AML-193 (cell line): ENCODE data around the gene PCF11.
"Not testable (repeated sequence)": the region's sequence is repeated elsewhere in the genome, so short reads cannot be mapped to it uniquely, and the experiment has no call there.

ENCODE experiments used
- DNase-seq, 2 experiments: peaks; one replicate each; lab custom pipeline; 2025; lab: John Stamatoyannopoulos, UW

Gene PCF11, protein sequence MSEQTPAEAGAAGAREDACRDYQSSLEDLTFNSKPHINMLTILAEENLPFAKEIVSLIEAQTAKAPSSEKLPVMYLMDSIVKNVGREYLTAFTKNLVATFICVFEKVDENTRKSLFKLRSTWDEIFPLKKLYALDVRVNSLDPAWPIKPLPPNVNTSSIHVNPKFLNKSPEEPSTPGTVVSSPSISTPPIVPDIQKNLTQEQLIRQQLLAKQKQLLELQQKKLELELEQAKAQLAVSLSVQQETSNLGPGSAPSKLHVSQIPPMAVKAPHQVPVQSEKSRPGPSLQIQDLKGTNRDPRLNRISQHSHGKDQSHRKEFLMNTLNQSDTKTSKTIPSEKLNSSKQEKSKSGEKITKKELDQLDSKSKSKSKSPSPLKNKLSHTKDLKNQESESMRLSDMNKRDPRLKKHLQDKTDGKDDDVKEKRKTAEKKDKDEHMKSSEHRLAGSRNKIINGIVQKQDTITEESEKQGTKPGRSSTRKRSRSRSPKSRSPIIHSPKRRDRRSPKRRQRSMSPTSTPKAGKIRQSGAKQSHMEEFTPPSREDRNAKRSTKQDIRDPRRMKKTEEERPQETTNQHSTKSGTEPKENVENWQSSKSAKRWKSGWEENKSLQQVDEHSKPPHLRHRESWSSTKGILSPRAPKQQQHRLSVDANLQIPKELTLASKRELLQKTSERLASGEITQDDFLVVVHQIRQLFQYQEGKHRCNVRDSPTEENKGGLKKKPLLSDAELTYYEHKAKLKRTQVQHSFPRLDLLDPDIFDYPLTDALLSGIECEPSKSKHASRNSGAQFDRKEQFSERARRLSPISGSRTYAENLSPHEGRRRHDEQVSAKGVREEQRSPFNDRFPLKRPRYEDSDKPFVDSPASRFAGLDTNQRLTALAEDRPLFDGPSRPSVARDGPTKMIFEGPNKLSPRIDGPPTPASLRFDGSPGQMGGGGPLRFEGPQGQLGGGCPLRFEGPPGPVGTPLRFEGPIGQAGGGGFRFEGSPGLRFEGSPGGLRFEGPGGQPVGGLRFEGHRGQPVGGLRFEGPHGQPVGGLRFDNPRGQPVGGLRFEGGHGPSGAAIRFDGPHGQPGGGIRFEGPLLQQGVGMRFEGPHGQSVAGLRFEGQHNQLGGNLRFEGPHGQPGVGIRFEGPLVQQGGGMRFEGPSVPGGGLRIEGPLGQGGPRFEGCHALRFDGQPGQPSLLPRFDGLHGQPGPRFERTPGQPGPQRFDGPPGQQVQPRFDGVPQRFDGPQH (N-terminal part only)

DNA sequence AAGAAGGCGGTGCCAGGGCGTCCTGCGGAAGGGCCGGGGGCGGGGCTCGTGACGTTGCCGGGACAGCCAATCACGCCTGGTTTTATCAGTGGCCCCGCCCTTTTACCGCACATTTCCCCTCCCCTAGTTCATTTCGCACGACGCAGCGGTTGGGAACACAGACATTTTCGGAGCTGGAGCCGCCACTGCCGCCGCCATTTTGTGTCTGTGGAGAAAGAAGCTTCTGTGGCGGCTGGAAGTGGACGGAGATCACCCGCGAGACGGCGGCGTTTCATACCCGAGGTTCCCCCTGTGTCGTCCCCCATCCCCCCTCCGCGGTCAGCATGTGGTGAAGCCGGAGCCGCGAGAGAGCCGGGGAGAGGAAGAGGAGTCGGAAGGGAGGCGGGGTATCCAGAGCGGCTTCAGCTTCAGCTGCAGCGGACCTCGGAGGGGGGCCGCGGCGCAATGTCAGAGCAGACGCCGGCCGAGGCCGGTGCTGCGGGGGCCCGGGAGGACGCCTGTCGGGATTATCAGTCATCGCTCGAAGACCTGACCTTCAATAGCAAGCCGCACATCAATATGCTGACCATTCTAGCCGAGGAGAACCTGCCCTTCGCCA, at the start of gene PCF11:
Gene PCF11, plus strand, starts transcription at position 136 of the 598 bp plus-strand sequence. Its CDS starts 309 bp downstream, at position 445.
- DNase-seq, result no peak

DNA sequence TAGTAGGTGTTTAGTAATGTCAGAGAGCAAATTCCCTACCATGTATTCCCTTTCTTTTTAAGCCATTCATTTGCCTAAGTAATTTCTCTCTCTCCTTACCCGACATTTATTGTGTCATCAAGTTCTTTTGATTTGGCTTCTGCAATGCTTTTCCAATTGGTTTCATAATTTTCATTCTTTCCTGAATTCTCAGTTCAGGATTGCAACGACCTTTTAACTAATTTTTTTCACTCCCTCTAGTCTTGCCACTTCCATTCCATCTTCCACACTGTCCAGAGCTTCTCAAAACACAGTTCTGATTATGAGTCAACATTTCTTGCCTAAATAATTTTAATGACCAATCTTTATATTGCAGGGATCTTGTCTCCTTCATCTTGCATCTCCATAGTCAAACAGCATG, 44.0 kb upstream of the PCF11 start:
- no peak for DNase-seq

DNA sequence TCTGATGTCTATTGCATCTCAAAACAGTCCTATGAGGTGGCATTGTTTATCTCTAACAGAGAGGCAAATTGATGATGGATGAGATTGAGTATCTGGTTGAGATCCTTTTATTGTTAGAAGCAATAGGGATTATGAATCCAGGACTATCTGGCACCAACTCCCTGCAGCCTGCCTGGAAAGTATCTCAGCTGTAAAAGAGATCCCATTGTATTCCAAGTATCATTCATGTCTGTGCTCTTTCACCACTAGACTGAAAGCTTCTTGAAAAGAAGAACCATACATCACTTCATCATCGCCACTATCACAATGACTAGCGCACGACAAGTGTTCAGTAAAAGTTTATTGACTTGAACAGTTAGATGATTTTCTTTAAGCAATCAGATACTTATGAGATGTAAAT, 41.9 kb upstream of the PCF11 start:
- no peak for DNase-seq

DNA sequence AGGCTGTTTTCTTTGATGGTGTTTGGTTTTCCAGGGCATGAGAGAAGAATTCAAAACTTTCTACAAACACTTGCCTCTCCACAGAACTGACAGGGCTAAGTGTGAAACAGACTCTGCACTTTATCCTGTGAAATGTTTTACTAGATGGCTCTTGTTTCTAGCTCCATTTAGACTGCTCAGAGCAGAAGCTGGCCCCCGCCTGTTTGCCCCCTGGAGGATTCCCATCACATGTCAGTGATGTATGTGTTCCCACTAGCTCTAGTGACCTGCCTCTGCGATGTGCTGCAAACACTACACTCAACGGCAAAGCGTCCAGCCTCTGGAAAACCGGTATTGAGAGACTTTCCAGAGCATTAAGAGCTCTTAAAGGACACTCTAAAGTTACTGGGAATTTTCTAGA, 41.4 kb upstream of the PCF11 start:
- DNase-seq, result no peak

DNA sequence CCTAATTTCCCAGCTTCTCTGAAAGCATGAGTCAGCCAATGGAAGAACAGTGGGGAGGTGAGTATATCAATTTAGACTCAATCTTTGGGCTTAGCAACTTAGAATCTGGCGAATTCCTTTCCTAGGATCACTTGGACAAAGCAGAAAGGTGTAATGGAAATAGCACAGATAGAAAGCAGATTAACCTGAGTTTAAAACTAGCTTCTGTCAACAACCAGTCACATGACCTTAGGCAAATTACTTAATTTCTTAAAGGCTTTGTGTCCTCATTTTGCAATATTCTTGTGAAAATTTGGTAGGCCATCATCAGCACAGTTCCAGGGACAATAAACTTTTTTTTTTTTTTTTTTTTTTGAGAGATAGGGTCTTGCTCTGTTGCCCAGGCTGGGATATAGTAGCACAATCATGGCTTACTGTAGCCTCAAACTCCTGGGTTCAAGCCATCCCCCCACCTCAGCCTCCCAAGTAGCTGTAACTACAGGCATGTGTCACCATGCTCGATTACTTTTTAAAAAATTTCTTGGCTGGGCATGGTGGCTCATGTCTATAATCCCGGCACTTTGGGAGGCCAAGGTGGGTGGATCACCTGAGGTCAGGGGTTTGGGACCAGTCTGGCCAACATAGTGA, 40.8 kb upstream of the PCF11 start:
- DNase-seq, result peak; percentile 9 to 11

DNA sequence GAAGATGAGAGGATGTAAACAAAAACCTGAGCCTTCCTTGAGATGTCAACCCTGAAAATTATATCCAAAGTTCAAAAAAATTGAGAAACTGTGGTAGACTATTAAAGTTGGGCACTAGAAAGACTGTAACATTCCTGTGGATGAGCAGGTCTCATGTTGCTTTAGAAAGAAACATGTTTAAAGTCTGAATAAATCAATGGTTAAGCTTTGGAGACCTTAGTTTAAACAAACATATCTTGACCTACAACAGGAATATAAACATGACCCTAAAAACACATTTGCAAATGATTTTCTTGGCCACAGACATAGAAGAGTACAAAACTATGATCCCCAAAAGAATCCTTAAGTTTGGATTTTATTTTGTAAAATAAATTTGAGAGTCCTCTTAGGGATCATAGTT, 38.1 kb upstream of the PCF11 start:
- DNase-seq, result no peak

DNA sequence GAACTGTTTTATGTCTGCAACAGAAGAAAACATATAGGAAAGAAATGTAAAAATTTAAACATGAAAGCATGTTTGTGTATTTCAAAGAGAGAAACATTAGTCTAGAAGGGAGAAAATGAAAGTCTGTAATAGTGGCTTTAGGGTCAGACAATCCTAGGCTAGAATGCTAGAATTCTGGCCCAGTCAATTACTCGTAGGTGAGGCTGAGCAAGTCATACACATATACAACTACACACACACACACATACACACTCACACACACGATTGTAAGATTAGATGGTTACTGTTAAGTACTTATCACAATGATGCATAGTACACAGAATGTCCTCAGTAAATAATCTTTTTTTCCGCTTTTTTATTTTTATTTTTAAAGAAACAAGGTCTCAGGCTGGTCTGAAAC, 37.7 kb upstream of the PCF11 start:
- no peak for DNase-seq

DNA sequence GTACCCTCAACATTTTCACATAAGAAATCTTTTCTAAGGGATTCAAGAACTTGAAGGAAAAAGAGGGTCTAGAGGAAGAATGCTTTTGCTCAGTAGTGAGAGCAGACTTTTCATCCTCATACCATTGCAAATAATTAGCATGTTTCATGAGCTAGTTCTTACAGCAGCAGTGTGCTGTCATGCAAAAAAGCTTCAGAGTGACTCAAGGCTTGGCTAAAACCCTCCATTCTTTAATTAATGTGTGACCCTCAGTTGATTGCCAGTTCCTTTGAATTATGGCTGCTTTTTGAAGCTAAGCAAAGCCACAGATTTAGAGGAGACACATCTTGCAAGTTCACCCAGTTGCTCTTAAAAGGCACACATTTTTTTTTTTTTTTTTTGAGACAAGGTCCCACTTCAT, 36.6 kb upstream of the PCF11 start:
- no peak for DNase-seq

DNA sequence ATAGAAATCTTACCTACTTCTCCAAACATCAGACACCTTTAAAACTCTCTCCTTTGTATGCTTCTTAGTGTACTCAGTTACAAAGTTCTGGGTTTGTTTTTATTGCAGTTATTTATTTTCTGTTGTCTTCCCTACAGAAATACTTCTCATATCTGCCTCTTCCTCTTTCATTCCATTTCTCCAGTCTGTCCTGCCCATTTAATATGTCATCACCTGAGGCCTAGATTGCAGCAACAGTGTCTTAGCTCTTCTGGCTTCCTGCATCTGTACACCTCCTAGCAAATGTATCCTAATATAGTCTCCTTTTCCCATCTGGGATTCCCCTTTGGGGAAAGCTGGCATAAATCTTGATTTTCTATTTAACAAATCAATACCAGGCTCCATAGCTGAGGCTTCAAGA, 34.9 kb upstream of the PCF11 start:
- peak; percentile 10 to 15 for DNase-seq

DNA sequence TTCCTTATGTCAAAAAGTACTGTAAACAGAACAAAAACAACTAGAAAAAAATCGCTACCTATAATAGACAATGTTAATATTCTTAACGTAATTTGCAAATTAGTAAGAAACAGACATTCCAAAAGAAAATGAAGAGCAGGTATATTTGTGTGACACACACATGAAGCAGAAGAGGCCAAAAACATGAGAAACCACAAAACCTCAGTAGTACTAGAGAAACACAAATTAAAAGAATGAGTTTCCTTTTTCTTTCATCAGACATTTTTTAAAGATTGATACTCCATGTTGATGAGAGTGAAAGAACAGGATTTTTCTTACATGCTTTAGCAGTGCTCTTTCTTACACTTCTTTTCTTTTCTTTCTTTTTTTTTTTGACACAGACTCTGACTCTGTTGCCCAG, 34.2 kb upstream of the PCF11 start:
- DNase-seq, result no peak

DNA sequence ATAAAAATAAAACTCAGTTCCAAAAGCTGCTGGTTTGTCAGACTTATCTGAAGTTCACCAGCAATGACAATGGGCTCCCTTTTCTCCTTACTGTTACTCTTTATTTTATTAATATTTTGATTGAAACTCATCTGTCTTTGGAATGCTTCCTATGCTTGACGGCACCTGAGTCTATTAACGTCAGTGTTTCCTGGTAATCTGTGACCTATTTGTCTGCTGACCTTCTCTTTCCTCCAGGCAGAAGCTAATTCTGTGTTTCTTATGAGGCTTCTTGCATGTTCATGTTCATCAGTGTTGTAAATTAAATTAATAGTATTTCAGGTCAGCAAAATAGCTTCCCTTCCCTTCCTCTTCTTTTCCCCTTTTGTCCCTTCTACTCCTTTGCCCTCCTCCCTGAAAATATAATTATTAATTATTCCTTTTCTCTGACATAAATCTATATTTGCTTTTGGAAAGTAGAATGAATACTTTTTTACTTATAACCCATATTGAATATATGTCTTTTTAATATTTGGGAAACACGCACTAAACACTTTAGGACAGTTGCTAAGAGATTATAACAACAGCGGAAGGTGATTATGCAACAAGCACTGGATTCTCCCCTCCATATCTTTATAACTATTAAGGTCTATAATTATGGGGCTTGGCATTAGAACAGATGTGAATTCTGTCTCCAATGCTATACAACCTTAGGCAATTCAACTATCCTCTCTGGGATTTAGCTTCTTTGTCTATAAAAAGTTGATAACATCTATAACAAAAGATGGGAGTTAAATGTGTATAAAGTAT, 32.1 kb upstream of the PCF11 start:
- no peak for DNase-seq

DNA sequence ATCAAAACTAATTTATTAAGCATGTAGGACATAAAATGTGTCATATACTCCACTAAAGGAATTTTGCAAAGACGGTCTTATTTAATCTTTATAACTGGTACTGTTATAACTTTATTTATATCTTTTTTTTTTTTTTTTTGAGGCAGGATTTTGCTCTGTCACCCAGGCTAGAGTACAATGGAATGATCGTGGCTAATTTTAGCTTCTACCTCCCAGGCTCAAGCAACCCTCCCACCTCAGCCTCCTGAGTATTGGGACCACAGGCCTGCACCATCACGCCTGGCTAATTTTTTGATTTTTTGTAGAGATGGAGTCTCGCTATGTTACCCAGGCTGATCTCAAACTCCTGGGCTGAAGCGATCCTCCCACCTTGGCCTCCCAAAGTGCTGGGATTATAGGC, 31.4 kb upstream of the PCF11 start:
- DNase-seq, result no peak

DNA sequence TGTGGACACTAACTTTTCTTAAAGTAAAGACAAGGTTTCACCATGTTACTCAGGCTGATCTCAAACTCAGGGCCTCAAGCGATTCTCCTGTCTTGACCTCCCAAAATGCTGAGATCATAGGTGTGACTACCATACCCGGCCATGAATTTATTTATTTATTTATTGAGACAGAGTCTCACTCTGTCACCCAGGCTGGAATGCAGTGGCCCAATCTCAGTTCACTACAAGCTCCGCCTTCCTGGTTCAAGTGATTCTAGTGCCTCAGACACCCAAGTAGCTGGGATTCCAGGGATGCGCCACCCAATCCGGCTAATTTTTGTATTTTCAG, 29.7 kb upstream of the PCF11 start:
- DNase-seq, result no peak

DNA sequence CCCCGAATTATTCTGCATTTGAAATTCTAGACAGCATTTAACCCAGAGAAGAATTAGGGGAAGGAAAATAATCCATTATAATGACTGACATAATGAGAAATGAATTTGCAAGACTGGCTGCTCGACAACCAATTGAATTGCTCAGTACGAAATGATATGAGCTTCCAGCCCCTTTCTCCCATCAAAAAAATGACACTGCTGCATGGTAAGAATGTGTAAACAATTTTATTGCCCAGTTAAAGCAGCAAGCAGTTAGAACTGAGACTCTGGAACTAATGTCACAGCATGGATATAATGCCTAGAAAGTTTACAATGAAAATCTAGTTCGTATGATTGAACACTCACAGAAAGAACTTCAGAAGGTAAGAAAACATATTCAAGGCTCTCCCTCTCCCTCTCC, 24.7 kb upstream of the PCF11 start:
- no peak for DNase-seq

DNA sequence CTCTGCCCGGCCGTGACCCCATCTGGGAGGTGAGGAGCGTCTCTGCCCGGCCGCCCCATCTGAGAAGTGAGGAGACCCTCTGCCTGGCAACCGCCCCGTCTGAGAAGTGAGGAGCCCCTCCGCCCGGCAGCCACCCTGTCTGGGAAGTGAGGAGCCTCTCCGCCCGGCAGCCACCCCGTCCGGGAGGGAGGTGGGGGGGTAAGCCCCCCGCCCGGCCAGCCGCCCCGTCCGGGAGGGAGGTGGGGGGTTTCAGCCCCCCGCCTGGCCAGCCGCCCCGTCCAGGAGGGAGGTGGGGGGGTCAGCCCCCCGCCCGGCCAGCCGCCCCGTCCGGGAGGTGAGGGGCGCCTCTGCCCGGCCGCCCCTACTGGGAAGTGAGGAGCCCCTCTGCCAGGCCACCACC, 23.7 kb upstream of the PCF11 start:
- DNase-seq, result not testable (repeated sequence)

DNA sequence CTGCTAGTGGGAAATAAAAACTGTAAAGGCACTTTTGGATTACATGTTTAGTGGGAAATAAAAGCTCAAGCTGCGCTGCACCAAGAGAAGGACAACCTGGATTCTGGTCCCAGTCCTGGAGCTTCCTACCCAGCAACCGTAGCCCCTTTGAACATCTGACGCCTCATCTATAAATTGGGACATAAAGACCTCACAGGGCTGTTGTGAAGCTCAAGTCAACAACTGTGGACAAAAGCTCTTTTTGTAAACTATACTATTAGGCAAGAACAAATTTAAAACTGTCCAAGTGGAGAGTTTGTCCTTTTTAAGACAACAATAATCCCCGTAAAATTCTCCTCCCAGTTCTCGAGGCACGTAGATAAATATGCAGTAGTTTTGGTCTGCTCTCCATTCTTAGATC, 17.6 kb upstream of the PCF11 start:
- no peak for DNase-seq

DNA sequence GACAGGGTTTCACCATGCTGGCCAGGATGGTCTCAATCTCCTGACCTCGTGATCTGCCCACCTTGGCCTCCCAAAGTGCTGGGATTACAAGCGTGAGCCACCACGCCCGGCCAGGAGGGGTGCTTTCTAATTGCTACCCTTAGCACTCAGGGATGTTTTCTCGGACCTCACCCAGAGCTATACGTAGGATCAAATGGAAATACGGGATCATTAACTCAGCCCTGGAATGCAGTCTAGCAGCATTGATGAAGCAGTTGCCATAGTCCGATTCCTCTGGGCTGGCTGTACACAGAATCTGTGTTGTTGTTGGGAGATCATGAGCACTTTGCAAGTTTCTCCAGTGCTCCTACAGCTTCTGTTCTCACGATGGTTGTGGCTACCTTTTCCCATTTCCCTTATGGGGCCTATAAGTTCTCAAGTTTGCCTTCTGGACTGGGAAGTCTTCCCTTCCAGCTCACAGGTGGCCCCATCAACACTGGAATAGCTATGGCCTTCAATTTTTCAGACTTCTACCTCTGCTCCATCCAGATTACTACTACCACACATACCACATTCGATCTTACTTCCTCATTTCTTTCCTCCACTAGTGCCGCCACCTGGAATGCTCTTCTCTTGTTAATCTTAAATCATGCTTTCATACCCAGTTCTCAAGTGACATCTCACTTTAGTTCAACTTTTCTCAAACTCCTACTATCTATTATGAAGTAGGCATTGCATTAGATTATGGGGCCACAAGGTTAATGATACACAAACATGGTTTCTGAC, 16.1 kb upstream of the PCF11 start:
- no peak for DNase-seq

DNA sequence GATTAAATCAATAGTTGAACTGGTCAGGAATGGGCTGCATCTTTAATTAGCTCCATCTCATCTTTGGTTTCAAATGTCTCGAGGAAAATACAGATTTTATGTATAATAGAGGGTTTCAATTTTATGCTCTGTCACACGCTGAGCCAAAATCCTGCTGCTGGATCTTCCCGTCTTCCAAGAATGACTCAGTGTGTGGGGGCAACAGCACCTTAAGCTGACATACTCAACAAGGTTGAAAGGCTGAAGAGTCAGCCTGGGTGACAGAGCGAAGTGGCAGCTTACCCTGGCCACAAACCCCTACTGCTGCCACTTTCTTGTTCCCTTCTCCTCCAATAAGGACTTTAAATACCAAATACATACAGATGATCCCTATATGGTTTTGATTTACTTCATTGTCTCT, 9.0 kb upstream of the PCF11 start:
- DNase-seq, result no peak

DNA sequence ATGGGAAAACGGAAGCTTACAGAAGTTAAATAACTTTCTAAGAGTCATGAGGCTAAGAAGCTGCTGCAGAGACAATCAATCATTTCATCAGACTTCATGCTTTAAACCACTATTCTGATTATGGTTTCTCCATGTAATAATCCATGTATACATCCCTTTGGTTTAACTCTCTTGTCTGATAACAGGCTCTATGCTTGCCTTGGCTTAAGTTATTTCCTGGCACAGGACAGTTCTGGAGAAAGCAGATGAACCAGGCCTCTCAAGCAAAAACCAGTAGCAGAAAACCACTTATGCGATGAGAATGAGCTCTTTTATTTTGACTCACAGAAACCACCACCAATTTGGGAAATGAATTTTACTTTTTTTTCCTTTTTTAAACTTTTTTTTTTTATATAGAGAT, 6.5 kb upstream of the PCF11 start:
- DNase-seq, result no peak

DNA sequence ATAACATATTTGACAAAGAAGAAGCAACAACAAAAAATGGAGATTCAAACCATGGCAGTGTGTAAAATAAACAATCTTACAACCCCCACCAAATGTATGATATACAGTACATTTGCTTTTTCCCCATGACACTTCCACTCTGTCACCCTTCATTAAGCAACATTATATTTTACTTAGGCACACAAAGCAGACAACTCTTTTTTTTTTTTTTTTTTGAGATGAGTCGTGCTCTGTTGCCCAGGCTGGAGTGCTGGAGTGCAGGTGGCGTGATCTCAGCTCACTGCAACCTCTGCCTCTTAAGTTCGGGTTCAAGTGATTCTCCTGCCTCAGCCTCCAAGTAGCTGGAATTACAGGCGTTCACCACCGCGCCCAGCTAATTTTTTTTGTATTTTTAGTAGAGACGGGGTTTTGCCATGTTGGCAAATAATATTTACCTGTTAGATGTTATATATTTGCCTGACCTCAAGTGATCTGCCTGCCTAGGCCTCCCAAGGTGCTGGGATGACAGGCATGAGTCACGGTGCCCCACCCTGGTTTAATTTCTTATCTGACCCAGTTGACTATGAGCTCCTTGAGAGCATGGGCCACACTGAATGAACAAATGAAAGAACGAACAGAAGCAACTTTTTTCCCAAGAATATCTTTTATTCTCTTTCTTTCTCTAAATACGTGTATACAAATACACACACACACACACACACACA, 5.5 kb upstream of the PCF11 start:
- no peak for DNase-seq
